Stimulated activated naive CD8-positive, alpha-beta T cell treated with anti-CD3 and anti-CD28 coated beads, Interleukin-15, Interleukin-2, amounts not matched to agents 100 ng/mL and 50 ng/mL, for 24 hours (primary cell): ENCODE results near the gene CRPPA.

ENCODE experiments used
- H3K27ac Mint-ChIP-seq: one replicate; pipeline ENCODE4 v1.8.0; 2021; ENCODE audit warnings: mild to moderate bottlenecking, mixed read lengths
- H3K27me3 Mint-ChIP-seq: one replicate; pipeline ENCODE4 v1.8.0; 2021; ENCODE audit warnings: mixed read lengths
- H3K36me3 Mint-ChIP-seq: one replicate; pipeline ENCODE4 v1.8.0; 2021; ENCODE audit warnings: low read depth, mixed read lengths
- H3K4me1 Mint-ChIP-seq: one replicate; pipeline ENCODE4 v1.8.0; 2021; ENCODE audit warnings: low read depth, mixed read lengths
- H3K4me3 Mint-ChIP-seq: one replicate; pipeline ENCODE4 v1.8.0; 2021; ENCODE audit warnings: mild to moderate bottlenecking, mixed read lengths
- H3K9me3 Mint-ChIP-seq: one replicate; pipeline ENCODE4 v1.8.0; 2021; ENCODE audit warnings: mixed read lengths

CRPPA gene

DNA sequence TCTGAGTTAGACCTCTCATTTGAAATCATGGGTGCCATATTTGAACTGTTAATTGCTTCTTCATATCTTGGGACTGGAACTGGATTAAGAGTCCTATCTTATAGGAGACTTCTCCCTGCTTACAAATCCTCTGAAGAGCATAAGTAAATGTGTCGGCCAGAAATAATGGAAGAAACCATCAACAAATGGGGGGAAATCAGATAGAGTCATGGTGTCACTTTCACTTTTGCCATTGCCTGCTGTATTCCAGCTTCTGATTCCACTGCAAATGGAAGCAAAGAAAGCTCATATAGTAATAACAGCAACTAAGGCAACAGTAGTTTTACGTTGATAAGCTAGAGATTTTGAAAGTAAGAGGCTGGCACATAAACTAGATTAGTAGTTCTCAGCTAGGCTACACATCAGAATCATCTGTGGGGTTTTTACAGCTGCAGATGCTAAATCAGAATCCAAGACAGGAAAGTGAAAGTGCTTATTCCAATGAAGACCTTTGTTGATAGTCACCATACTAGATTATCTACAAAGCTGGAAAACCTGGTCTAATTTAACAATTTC is 12.3 kb upstream of the CRPPA start:
- Mint-ChIP-seq H3K9me3 (no peaks in the 10 kb centered on the region), H3K36me3 (no peaks in the 10 kb centered on the region), H3K27ac (no peak overlapping the region), H3K27me3 (no peaks in the 10 kb centered on the region), H3K4me3 (no peak overlapping the region), H3K4me1 (no peaks in the 10 kb centered on the region)

GRCh38 chr7:16432425-16432731 is 11.0 kb upstream of the CRPPA start:
- H3K9me3 Mint-ChIP-seq, result no peaks in the 10 kb centered on the region
- H3K4me3 Mint-ChIP-seq, result no peak overlapping the region
- no peak overlapping the region for H3K27ac Mint-ChIP-seq
- H3K27me3 Mint-ChIP-seq, result no peaks in the 10 kb centered on the region
- H3K4me1 Mint-ChIP-seq, result no peaks in the 10 kb centered on the region
- H3K36me3 Mint-ChIP-seq, result no peaks in the 10 kb centered on the region

DNA sequence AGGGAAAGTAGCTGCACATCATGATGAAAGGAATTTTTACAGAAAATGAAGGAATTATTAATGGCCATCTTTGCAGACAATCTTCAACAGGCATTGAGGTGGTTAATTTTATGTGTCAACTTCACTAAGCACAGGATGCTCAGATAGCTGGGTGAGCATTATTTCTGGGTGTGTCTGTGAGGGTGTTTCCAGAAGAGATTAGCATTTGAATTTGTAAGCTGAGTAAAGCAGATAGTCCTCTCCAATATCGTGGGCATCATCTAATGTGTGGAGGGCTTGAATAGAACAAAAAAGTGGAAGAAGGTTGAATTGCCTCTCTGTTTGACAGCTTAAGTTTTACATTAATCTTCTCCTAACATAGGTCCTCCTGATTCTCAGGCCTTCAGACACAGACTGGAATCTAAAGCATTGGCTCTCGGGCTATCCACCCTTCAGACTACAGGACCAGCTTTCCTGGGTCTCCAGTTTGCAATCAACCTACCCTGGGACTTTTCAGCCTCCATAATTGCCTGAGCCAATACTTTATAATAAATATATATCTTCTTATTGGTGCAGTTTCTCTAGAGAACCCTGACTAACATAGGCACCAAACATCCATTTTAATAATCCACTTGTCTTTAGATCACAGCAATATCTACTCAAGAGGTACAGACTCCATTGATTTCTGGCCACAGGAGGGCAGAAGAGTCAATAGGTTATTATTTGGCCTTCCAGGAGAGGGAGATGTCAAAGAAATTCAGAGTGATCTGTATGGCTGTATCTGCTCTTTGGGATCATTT is 10.5 kb upstream of the CRPPA start:
- Mint-ChIP-seq H3K27me3 (no peaks in the 10 kb centered on the region), H3K9me3 (no peaks in the 10 kb centered on the region), H3K36me3 (no peaks in the 10 kb centered on the region), H3K27ac (no peak overlapping the region), H3K4me3 (no peak overlapping the region), H3K4me1 (no peaks in the 10 kb centered on the region)

DNA sequence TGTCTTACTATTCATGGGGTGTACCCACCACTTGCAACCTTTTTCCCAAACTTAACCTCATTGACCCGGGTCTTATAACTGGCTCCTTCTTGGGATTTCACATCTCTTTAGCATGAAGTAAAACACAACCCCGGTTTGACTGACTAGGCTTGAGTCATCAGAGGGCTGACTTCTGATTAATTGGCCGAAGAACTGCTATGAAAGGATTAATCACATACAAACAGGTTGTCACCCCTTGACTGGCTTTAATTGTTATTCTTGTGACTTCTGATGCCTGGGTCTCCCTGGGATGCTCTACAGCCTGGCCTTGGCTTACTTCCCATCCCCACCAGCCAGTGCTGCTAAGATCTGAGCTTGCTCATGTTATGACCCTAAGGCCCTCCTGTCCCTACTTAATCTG is 8.8 kb upstream of the CRPPA start:
- Mint-ChIP-seq H3K9me3 (no peaks in the 10 kb centered on the region), H3K27ac (no peak overlapping the region), H3K4me3 (no peak overlapping the region), H3K4me1 (no peaks in the 10 kb centered on the region), H3K27me3 (no peaks in the 10 kb centered on the region), H3K36me3 (no peaks in the 10 kb centered on the region)

DNA sequence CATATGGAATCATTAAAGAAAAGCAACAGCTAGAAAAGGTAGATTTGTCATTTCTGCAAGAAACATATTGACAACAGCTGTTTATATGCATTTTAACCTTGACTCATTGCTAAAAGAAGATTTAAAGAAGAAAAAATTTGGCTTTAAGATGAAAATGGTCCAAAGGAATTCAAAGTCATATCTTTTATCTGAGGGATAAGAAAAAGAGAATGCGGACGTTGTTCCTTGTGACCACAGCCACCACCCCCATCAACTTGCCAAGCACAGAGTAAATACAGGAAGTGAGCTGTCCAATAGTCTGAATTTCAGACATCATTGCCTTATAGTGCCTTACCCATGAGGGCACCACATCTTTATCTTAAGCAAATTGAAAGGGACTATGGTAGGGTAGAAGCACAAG is 7.3 kb upstream of the CRPPA start:
- no peaks in the 10 kb centered on the region for H3K27me3 Mint-ChIP-seq
- no peaks in the 10 kb centered on the region for H3K4me1 Mint-ChIP-seq
- no peaks in the 10 kb centered on the region for H3K9me3 Mint-ChIP-seq
- H3K36me3 Mint-ChIP-seq, result no peaks in the 10 kb centered on the region
- H3K27ac Mint-ChIP-seq, result no peak overlapping the region
- no peak overlapping the region for H3K4me3 Mint-ChIP-seq

GRCh38 chr7:16428182-16428581 is 6.8 kb upstream of the CRPPA start:
- H3K27ac Mint-ChIP-seq, result no peak overlapping the region
- H3K4me1 Mint-ChIP-seq, result no peaks in the 10 kb centered on the region
- no peaks in the 10 kb centered on the region for H3K27me3 Mint-ChIP-seq
- no peaks in the 10 kb centered on the region for H3K9me3 Mint-ChIP-seq
- no peak overlapping the region for H3K4me3 Mint-ChIP-seq
- H3K36me3 Mint-ChIP-seq, result no peaks in the 10 kb centered on the region

DNA sequence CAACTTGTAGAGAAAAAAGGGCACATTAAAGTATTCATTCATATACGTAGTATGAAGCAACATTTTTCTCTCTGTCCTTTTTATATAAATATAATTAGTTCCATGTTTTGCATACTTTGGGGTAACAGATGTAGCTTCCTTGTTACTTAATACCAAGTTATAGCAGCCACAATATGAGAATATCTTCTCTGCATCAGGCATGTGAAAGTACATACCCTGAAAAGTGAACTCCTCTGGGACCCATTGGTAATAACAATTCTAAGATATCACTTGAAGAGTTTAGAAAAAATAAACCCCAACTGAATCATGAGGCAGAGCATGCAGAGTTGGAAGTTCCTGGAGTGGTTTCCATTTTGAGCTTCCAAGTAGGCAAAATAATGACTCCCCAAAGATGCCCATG is 2.4 kb upstream of the CRPPA start:
- Mint-ChIP-seq H3K27ac (no peak overlapping the region), H3K4me3 (no peak overlapping the region), H3K4me1 (peaks cover 17% of the 10 kb centered on the region), H3K27me3 (peaks cover 18% of the 10 kb centered on the region), H3K36me3 (no peaks in the 10 kb centered on the region), H3K9me3 (no peaks in the 10 kb centered on the region)

GRCh38 chr7:16422917-16423316 is 1.6 kb upstream of the CRPPA start:
- Mint-ChIP-seq H3K27ac (no peak overlapping the region), H3K4me1 (peaks cover 17% of the 10 kb centered on the region), H3K36me3 (peaks cover 5% of the 10 kb centered on the region), H3K4me3 (no peak overlapping the region), H3K9me3 (no peaks in the 10 kb centered on the region), H3K27me3 (peaks cover 18% of the 10 kb centered on the region)

DNA sequence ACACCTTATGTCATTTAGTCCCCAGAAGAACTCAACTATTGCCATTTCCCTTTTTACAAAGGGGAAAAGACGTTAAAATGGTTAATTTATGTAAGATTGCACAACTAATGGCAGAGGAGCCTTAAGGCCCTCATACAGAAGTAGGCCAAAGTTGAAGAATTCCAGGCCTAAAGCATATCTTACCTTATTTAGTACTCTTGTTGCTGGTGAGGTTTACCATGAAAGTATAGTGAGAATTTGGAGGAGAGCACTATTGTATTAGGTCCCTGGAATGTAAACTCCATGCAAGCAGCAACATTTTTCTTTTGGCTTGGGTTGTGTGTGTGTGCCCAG is 731 bp upstream of the CRPPA start:
- peaks cover 5% of the 10 kb centered on the region for H3K36me3 Mint-ChIP-seq
- H3K4me3 Mint-ChIP-seq, result peak overlapping the region; percentile 66
- H3K27me3 Mint-ChIP-seq, result peaks cover 18% of the 10 kb centered on the region
- H3K27ac Mint-ChIP-seq, result peak overlapping the region; percentile 59
- H3K4me1 Mint-ChIP-seq, result peaks cover 17% of the 10 kb centered on the region
- H3K9me3 Mint-ChIP-seq, result no peaks in the 10 kb centered on the region

DNA sequence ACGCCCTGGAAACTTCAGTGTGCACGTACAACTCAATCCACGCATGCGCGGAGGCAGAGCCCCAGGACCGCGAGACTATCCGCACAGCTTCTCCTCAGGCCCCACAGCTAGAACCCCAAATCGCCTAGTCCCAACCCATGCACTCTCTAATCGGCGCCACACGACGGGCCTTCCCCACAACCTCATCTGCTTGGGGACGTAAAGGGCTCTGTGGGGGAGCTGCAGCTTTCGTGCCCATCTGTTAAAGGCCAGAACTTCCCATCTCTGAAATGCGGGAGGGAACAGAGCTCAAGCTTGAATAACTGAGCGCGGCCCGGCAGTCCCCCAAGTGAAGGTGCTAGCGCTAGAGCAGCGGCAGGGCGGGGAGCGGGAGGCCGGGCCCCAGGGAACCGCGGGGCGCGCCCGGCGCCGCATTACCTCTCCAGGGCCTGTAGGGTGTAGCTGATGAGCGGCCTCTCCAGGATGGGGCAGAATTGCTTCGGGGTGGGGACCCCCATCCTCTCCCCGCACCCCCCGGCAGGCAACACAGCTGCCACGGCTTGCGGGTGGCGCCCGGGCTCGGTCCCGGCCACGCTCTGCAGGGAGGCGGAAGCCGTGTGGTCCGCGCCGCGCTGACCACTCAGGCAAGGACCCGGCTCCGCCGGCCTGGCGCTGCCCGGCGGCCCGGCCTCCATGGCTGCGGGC is 547 bp downstream of the CRPPA start:
- Mint-ChIP-seq H3K4me1 (peaks cover 20% of the 10 kb centered on the region), H3K27me3 (peaks cover 18% of the 10 kb centered on the region), H3K4me3 (peak overlapping the region; percentile 81), H3K36me3 (peaks cover 5% of the 10 kb centered on the region), H3K9me3 (no peaks in the 10 kb centered on the region), H3K27ac (peak overlapping the region; percentile 87)

- no peaks in the 10 kb centered on the region for H3K9me3 Mint-ChIP-seq
- H3K36me3 Mint-ChIP-seq, result peaks cover 5% of the 10 kb centered on the region
- peak overlapping the region; percentile 87 for H3K27ac Mint-ChIP-seq
- peaks cover 18% of the 10 kb centered on the region for H3K27me3 Mint-ChIP-seq
- H3K4me3 Mint-ChIP-seq, result peak overlapping the region; percentile 81
- peaks cover 20% of the 10 kb centered on the region for H3K4me1 Mint-ChIP-seq
Observed at GRCh38 chr7:16420329-16420648, 1.0 kb downstream of the CRPPA start.

DNA sequence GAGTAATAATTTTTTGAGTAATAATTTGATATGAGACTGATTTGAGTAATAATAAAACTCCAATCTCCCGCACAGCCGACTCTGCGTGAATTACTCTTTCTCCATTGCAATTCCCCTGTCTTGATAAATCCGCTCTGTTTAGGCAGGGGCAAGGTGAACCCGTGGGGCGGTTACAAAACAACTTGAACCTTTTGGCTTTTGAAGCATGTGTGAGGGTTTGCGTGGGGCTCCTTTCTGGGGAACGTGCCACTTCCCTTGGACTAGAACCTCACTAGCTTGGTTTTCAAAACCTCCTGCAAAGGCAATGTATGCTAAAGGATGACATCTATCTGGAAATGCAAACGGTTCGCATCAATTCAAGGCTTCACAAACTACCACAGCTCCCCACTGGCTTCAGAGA is 1.5 kb downstream of the CRPPA start:
- H3K4me3 Mint-ChIP-seq, result peak overlapping the region; percentile 81
- peaks cover 18% of the 10 kb centered on the region for H3K27me3 Mint-ChIP-seq
- no peaks in the 10 kb centered on the region for H3K9me3 Mint-ChIP-seq
- peaks cover 20% of the 10 kb centered on the region for H3K4me1 Mint-ChIP-seq
- H3K27ac Mint-ChIP-seq, result peak overlapping the region; percentile 87
- peaks cover 5% of the 10 kb centered on the region for H3K36me3 Mint-ChIP-seq

DNA sequence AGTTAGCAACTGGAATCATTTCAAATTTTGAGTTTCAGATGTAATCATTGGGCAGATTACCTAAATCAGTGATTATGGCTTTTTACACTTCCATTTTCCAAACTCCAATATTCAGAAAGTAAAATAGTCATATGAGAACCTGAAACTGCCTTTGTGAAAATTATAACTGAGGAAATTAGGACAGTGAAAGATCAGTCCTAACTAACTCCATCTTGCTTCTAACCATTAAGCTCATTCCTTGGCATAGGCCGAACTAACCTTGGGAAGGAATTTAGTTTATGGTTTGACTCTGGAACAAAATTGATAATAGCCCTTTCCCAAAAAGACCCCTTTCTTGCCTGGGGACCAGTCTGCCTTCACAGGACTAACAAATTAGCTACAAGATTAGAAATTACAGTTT is 2.2 kb downstream of the CRPPA start:
- Mint-ChIP-seq H3K9me3 (no peaks in the 10 kb centered on the region), H3K27me3 (peaks cover 18% of the 10 kb centered on the region), H3K4me1 (peaks cover 20% of the 10 kb centered on the region), H3K36me3 (peaks cover 5% of the 10 kb centered on the region), H3K27ac (no peak overlapping the region), H3K4me3 (peak overlapping the region; percentile 27)

DNA sequence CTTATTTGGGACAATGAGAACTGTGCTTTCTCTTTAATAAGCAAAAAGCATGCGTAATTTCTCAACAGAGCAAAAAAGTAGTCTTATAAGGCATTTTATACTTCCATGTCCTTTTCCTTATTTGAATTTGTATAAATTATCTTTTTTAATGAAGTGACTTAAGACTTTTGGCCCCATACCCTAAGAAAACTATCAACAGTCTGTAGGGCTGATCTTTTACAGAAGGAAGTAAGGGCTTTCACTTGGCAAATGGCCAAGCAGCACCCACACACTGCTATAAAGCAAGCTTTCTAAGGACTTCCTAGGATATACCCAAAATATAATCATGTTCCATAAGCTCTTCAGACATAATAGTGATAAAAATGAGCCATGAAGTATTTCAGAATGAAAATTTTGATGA is 3.4 kb downstream of the CRPPA start:
- Mint-ChIP-seq H3K27ac (no peak overlapping the region), H3K36me3 (peaks cover 5% of the 10 kb centered on the region), H3K9me3 (no peaks in the 10 kb centered on the region), H3K27me3 (peaks cover 18% of the 10 kb centered on the region), H3K4me3 (no peak overlapping the region), H3K4me1 (peaks cover 20% of the 10 kb centered on the region)

- peaks cover 12% of the 10 kb centered on the region for H3K27me3 Mint-ChIP-seq
- peaks cover 5% of the 10 kb centered on the region for H3K36me3 Mint-ChIP-seq
- H3K4me1 Mint-ChIP-seq, result peaks cover 20% of the 10 kb centered on the region
- no peaks in the 10 kb centered on the region for H3K9me3 Mint-ChIP-seq
- H3K4me3 Mint-ChIP-seq, result no peak overlapping the region
- H3K27ac Mint-ChIP-seq, result no peak overlapping the region
Observed at GRCh38 chr7:16416289-16417282, 4.8 kb downstream of the CRPPA start.
